Dendritic cell treated with granulocyte-macrophage colony-stimulating factor and Interleukin-4, amounts not matched to agents 40 ng/mL and 50 ng/mL, for 4 days (primary cell): ENCODE measurements around the gene BARHL1.

Experiments used
- H3K27ac Mint-ChIP-seq: one replicate; pipeline ENCODE4 v1.8.0; 2022; ENCODE audit warnings: mild to moderate bottlenecking, mixed read lengths
- H3K27me3 Mint-ChIP-seq: one replicate; pipeline ENCODE4 v1.8.0; 2022; ENCODE audit warnings: mild to moderate bottlenecking, mixed read lengths
- H3K36me3 Mint-ChIP-seq: one replicate; pipeline ENCODE4 v1.8.0; 2022; ENCODE audit warnings: low read depth, mixed read lengths
- H3K4me1 Mint-ChIP-seq: one replicate; pipeline ENCODE4 v1.8.0; 2022; ENCODE audit warnings: low read depth, mixed read lengths
- H3K4me3 Mint-ChIP-seq: one replicate; pipeline ENCODE4 v1.8.0; 2022; ENCODE audit warnings: mild to moderate bottlenecking, moderate library complexity, mixed read lengths
- H3K9me3 Mint-ChIP-seq: one replicate; pipeline ENCODE4 v1.8.0; 2022; ENCODE audit warnings: mixed read lengths
- intact Hi-C: fragments of 100-400 bp; cut with micrococcal nuclease; formaldehyde crosslinking; loops from one replicate; pipeline ENCODE4 v1.15.0; 2022

BARHL1 gene

DNA sequence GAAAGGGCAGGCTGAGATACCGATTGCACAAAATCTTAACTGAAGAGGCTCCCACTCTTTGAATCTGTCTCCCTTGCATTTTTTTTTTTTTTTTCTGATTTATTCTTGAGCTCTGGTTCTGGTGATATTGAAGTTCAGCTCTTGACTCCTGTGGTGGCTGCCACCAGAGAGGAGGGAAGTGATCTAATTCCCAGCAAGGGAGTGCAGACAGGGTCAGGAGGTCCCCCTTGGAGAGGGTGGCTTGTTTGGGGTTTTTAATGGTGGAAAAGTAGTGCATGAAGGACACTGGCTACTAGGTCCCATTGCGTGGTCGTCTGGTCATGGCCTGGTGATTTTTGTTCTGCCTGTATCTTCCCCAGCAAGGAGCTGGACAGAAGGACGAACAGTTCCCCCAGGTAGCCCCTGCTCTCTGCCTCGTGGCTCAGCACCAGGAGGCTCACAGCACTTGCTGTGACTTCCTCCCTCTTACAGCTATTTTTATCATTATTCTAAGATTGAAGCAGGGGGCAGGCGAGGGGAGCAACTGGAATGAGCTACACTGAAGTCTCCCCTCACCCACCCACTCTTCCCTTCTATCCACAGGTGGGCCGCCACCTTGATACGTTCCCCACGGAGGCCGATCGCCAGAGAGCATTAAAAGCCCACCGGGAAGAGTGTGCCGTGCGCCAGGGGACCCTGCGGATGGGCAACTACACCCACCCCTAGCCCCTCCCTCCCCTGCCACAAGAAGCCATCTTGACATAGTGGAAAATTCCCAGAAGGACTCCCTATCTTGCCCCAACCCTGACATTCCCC, 10.4 kb upstream of the BARHL1 start:
- Mint-ChIP-seq H3K27ac (no peak overlapping the region), H3K4me1 (no peaks in the 10 kb centered on the region), H3K27me3 (peaks cover 44% of the 10 kb centered on the region), H3K9me3 (no peaks in the 10 kb centered on the region), H3K36me3 (no peaks in the 10 kb centered on the region), H3K4me3 (no peak overlapping the region)
- intact Hi-C loops, result no loop called here

DNA sequence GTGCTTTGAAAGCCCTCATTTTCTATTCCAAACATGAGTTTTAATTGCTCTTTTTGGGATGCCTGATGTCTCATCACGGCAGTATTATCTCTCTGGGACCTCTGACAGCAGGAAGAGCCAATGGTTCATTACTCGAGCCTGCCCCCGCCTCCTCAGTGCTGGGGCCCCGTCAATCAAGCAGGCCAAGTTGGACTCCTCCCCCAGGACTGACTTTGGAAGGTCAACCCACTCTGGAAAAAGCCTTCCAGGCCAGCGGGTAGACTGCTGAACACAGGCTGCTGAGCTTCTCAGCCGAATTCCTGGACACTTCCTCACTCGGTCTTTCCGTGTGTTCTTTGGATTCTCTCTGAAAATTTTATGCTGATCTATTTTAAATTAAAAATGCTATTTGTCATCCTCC, 9.5 kb upstream of the BARHL1 start:
- no peaks in the 10 kb centered on the region for H3K4me1 Mint-ChIP-seq
- H3K27me3 Mint-ChIP-seq, result peaks cover 54% of the 10 kb centered on the region
- no peaks in the 10 kb centered on the region for H3K36me3 Mint-ChIP-seq
- no peaks in the 10 kb centered on the region for H3K9me3 Mint-ChIP-seq
- intact Hi-C loops, result no loop called here
- H3K27ac Mint-ChIP-seq, result no peak overlapping the region
- no peak overlapping the region for H3K4me3 Mint-ChIP-seq

DNA sequence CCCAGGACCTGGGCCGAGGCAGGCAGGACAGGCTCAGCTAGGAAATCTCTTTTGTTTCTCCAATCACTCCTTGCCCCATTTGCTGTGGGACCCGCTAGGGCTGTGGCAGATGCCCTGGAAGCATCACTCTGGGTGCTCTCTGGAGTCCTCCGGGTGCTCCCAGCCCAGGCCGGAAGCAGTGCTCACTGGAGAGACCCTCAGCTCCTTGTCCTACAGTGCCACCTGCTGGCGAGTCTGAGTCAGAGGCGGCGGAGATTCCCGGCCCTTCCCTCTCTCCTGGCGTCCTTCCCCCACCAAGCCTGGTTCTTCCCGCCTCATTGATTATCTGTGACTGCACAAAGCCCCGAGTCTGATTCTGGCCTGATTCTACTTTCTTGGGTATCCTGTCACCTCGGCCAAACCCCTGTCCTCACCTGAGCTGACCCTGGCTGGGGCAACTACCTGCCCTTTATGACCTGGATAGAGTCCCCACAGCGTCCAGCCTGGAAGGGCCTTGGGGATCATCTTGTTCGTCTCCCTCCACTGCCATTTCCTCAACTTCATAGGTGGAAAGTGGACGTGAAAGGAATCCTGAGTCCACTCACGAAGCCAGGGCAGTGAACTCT, 7.3 kb upstream of the BARHL1 start:
- intact Hi-C loops, result no loop called here
- no peaks in the 10 kb centered on the region for H3K4me1 Mint-ChIP-seq
- no peak overlapping the region for H3K27ac Mint-ChIP-seq
- no peaks in the 10 kb centered on the region for H3K9me3 Mint-ChIP-seq
- H3K36me3 Mint-ChIP-seq, result no peaks in the 10 kb centered on the region
- peaks cover 73% of the 10 kb centered on the region for H3K27me3 Mint-ChIP-seq
- no peak overlapping the region for H3K4me3 Mint-ChIP-seq

DNA sequence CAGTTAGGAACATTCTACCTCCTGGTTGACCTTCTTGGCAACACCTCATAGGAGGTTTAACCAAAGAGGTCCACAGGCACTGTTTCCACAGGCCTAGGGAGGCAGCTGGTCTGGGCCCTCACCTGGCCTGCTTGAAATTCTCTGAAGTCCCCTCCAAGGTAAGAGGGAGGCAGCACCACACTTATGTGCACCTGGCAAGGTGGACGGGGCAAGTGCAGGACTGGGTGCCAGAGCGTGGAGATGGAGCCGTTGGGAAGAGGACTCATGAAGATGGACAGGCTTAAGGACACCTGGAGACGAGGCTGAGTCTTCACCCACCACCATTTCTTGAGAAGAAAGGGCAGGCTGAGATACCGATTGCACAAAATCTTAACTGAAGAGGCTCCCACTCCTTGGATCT, 6.6 kb upstream of the BARHL1 start:
- no peaks in the 10 kb centered on the region for H3K9me3 Mint-ChIP-seq

GRCh38 chr9:132577119-132577518, 5.3 kb upstream of the BARHL1 start:
- H3K27me3 Mint-ChIP-seq, result peaks cover 87% of the 10 kb centered on the region
- no peak overlapping the region for H3K27ac Mint-ChIP-seq

More for the DNA sequence above, 6.6 kb upstream of the BARHL1 start:
- intact Hi-C loops, result no loop called here
- H3K27me3 Mint-ChIP-seq, result peaks cover 78% of the 10 kb centered on the region
- H3K4me3 Mint-ChIP-seq, result no peak overlapping the region
- H3K4me1 Mint-ChIP-seq, result no peaks in the 10 kb centered on the region
- H3K36me3 Mint-ChIP-seq, result no peaks in the 10 kb centered on the region
- H3K27ac Mint-ChIP-seq, result no peak overlapping the region

GRCh38 chr9:132578367-132578932, 4.0 kb upstream of the BARHL1 start:
- Mint-ChIP-seq H3K27ac (no peak overlapping the region), H3K9me3 (no peaks in the 10 kb centered on the region), H3K27me3 (peaks cover 88% of the 10 kb centered on the region), H3K36me3 (no peaks in the 10 kb centered on the region), H3K4me1 (peaks cover 11% of the 10 kb centered on the region), H3K4me3 (no peak overlapping the region)
- intact Hi-C loops, result no loop called here

More at GRCh38 chr9:132577119-132577518, 5.3 kb upstream of the BARHL1 start:
- Mint-ChIP-seq H3K36me3 (no peaks in the 10 kb centered on the region), H3K9me3 (no peaks in the 10 kb centered on the region), H3K4me3 (no peak overlapping the region), H3K4me1 (peaks cover 11% of the 10 kb centered on the region)
- intact Hi-C loops, result no loop called here

DNA sequence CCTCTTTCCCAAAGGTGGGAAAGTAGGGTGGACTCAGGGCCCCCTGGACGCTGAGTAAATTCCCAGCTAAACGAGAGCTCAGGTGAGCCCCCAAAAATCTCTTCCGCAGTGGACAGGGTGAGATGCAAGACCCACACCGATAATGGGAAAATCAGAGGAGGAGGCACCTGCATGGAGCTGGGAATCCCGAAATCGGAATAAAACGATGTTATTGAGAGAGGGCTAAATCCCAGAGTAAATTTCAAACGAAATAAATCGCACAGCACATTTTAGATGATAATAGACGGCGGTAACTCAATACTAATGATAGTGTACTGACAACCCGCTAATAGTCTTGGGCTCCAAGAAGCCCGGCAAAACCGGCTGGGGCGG, 3.0 kb upstream of the BARHL1 start:
- Mint-ChIP-seq H3K36me3 (no peaks in the 10 kb centered on the region), H3K9me3 (no peaks in the 10 kb centered on the region), H3K4me3 (no peak overlapping the region), H3K27me3 (peaks cover 93% of the 10 kb centered on the region), H3K27ac (no peak overlapping the region), H3K4me1 (peaks cover 11% of the 10 kb centered on the region)
- intact Hi-C loops, result no loop called here

DNA sequence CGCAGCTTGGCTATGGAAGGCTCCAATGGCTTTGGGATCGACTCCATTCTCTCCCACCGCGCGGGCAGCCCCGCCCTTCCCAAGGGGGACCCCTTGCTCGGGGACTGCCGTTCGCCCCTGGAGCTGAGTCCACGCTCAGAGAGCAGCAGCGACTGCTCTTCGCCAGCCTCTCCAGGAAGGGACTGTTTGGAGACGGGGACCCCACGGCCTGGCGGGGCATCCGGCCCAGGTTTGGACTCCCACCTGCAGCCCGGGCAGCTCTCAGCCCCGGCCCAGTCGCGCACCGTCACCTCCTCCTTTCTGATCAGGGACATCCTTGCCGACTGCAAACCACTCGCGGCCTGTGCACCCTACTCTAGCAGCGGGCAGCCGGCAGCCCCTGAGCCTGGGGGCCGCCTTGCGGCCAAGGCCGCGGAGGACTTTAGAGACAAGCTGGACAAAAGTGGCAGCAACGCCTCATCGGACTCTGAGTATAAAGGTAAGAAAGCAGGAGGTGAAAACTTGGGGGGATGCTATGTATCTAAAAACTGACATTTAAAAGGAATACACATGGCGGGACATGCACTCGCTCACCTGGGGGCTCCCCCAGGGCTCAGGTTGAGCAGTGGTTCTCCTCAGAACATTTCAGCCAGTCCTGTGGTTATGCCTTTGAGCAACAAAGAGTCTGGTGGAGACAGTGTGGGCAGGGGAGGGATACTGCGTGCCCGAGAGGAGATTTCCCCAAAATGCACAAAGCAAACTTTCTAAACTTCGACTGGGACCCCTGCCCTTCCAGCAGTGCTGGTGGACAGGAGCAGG, 579 bp downstream of the BARHL1 start:
- Mint-ChIP-seq H3K4me3 (no peak overlapping the region), H3K36me3 (no peaks in the 10 kb centered on the region), H3K4me1 (peaks cover 11% of the 10 kb centered on the region), H3K9me3 (no peaks in the 10 kb centered on the region), H3K27ac (no peak overlapping the region), H3K27me3 (peaks cover 97% of the 10 kb centered on the region)
- intact Hi-C loops, result no loop called here

DNA sequence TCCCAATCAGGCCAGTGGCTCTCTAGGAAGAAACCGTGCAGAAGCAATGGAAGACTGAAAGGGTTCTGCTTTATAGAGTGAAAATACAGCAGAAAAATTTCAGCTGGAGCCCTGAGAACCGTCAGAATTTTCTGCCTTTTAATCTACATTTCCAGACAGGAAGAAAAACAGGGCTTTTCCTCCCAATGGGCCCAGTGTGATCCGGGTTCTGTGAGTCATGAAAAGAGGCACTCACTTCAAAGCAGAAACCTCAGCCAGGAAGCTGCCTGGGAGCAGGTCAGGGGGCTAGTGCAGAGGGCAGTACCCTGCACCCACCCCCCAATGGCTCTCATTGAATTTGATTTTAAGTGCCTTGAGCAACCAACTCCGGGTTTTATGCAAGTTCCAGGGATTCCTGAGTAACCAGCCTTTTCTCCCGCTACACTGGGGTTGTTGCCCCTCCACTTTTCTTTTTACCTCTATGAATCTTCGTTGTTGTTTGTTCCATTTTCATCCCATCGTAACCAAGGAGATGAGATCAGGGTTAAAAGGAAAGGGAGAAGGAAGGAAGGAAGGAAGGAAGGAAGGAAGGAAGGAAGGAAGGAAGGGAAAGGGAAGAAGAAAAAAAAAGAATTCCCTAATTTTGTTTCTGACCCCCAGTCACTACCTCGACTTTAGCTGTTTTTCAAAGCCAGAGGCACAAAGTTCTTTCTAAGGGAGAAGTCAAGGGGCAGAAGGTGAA, 1.3 kb downstream of the BARHL1 start:
- intact Hi-C loops, result no loop called here
- Mint-ChIP-seq H3K27me3 (peaks cover 98% of the 10 kb centered on the region), H3K4me1 (peaks cover 11% of the 10 kb centered on the region), H3K36me3 (no peaks in the 10 kb centered on the region), H3K4me3 (no peak overlapping the region), H3K9me3 (no peaks in the 10 kb centered on the region), H3K27ac (no peak overlapping the region)

DNA sequence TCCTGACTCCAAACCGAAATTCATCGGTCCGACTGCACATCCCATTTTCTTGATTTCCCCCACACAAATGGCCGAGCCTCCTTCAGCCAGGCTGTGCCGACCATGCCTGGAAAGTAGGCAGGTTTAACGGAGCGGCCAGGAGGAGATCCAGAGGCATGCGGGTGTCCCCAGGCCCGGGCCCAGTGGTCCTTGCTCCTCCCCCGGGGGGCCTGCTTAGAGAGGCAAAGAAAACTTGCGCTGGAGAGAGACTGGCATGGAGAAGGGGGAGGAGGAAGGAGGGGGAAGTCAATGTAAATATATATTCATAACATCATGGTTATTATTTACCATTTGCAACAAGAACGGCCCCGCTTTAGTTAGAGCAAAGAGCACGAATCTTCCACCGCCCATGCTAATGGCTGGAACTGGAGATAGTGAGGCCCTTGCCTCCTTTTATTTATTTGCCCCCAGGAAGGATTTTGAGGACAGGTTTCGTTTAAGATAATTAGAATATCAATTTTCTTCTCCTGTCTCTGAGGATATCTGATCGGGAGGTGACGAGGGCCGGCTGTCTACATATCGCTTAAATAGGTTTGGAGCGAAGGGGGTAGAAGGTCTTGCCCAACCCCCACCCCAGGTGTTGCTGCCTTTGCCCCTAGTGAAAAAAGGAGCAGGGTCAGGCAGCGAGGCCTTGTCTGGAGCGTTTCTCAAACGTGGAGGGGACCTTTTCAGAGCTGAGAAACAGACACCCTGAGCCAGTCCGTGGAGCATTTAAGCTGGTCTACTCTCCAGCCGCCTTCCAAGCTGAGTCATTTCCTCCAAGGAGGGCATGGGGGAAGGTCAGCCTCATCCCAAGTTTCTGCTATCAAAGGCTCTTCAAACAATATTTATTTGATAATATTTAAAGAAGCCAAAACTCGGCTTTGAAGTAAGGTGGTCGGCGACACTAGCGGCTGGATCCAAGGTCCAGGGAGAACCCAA, 2.5 kb downstream of the BARHL1 start:
- intact Hi-C loops, result no loop called here
- no peak overlapping the region for H3K4me3 Mint-ChIP-seq
- H3K27me3 Mint-ChIP-seq, result peaks cover 96% of the 10 kb centered on the region
- no peaks in the 10 kb centered on the region for H3K9me3 Mint-ChIP-seq
- H3K4me1 Mint-ChIP-seq, result peaks cover 15% of the 10 kb centered on the region
- H3K36me3 Mint-ChIP-seq, result no peaks in the 10 kb centered on the region
- H3K27ac Mint-ChIP-seq, result no peak overlapping the region

GRCh38 chr9:132585954-132586829, 3.8 kb downstream of the BARHL1 start:
- no peaks in the 10 kb centered on the region for H3K9me3 Mint-ChIP-seq
- H3K27me3 Mint-ChIP-seq, result peaks cover 95% of the 10 kb centered on the region
- no peaks in the 10 kb centered on the region for H3K36me3 Mint-ChIP-seq
- no peak overlapping the region for H3K4me3 Mint-ChIP-seq
- H3K4me1 Mint-ChIP-seq, result peaks cover 18% of the 10 kb centered on the region
- H3K27ac Mint-ChIP-seq, result no peak overlapping the region
- intact Hi-C loops, result no loop called here
